Activated CD8-positive, alpha-beta memory T cell treated with anti-CD3 and anti-CD28 coated beads, Interleukin-2, amount 50 U/mL, for 1 hour (primary cell): Measurements from ENCODE around the gene NTRK2.

Source experiments
- DNase-seq: peaks from one replicate; pipeline ENCODE4 v3.0.0-alpha.2; 2020; ENCODE audit errors: extremely low read depth

The NTRK2 gene

GRCh38 chr9:84971571-84971970, 302.0 kb downstream of the NTRK2 start:
- no peak for DNase-seq

DNA sequence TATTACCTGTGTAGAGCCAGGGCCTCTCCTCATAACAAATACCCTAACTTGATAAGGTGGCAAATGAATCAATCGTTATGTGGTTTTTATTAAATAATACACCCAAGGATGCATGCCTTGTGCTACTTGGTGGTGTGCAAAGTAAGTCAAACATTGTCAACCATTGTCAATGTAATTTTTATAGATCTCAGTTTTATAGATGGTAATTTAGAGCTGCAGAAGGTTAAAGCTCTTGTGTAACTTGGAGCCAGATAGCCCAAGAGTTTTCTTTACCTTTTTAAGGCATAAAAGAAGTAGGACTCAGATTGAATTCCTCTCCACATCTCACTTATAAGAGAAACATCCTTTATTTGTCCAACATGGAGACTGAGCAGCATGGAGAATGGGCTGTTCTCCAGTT, 304.7 kb downstream of the NTRK2 start:
- no peak for DNase-seq

GRCh38 chr9:84974855-84975254, 305.3 kb downstream of the NTRK2 start:
- no peak for DNase-seq

DNA sequence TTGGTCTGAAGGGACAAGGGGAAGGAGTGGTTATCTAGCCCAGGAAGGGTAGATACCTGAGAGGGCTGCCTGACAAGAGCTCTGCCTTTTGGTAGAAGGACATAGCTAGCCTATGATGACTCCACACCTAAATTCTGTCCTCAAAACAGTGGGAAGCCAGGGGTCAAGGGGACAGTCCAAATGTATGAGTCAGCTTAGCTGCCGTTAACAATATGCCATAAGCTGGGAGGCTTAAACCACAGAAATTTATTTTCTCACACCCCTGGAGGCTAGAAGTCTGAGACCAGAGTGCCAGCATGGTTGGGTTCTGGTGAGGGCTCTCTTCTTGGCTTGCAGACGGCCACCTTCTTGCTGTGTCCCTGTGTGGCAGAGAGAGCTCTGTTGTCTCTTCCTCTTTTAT, 306.4 kb downstream of the NTRK2 start:
- DNase-seq = no peak

DNA sequence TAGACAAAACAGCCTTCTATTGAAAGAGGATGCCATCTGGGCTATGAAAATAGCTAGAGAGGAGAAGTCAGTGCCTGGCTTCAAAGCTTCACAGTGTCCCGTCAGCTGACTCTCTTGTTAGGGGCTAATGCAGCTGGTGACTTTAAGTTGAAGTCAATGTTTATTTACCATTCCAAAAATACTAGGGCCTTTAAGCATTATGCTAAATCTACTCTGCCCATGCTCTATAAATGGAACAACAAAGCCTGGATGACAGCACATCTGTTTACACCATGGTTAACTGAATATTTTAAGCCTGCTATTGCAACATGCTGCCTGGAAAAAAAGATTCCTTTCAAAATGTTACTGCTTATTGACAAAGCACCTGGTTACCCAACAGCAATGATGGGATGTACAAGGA, 309.1 kb downstream of the NTRK2 start:
- DNase-seq = no peak

- no peak for DNase-seq
Observed at GRCh38 chr9:84983749-84984148, 314.2 kb downstream of the NTRK2 start.

DNA sequence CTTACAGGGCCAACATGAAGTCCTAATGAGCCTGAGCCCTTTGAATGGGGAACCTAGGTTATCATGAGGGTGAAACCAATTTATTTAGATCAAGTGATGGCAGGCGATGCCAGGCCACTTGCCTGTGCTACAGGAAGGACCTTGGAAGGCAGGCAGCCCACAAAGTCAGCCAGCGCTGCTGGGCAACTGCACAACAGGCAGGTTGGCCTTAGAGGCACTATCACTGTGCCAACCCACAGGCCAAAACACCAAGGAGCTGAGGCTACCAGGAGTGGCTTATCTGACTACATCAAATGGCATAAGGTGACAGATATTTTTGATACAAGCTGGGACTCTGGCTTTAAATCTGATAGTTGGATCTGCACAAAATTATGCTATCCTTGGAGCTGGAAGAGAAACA, 319.1 kb downstream of the NTRK2 start:
- DNase-seq = no peak

DNA sequence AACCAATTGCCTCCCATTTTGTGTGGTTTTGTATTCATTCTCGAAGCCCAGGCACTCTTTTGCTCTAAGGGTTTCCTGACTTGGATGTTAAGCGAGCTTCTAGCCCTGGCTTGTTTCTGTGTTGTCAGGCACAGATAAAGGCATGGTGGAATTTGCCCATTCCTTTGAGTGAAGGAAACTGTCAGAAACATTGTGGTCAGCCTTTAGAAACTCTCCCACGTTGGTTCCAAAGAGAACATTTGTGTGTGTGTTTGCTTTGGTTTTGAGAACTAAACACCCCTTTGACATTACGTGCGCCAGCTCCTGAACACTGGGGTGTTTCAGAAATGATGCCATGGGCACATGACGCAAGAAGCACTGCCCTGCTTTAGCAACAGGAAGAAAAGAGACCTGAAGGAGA, 320.9 kb downstream of the NTRK2 start:
- DNase-seq = no peak

DNA sequence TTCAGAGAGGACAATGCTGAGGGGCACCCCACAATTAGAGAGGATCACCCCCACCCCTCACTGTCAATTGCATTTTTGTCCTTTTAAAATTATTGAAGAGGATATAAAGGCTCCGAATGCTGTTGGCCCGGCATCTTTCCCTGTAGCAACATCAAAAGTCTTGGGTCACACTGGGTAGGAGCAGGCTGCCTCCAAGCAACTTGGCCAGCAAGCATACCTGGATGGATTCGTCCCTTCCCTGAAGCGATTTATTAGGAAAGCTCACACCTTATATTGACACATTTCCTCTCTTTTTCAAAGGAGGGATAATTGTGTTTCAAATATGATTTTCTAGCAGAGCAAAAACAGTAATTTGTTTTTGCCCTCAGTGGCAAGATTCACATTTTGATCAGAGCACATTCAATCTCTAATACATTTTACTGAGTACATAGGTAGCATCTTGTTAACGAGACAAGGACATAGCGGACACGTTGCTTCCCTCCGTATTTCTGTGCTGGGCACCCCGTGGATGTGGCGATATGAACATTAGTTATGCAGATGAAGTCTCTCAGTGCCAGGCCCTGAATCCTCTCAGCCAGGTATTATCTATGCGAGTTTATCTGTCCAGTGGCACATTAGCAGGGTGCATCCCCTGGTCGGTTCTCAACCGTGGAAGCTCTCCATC, 321.5 kb downstream of the NTRK2 start:
- DNase-seq = no peak

- DNase-seq = no peak
Observed at GRCh38 chr9:84991514-84991870, 322.0 kb downstream of the NTRK2 start.

DNA sequence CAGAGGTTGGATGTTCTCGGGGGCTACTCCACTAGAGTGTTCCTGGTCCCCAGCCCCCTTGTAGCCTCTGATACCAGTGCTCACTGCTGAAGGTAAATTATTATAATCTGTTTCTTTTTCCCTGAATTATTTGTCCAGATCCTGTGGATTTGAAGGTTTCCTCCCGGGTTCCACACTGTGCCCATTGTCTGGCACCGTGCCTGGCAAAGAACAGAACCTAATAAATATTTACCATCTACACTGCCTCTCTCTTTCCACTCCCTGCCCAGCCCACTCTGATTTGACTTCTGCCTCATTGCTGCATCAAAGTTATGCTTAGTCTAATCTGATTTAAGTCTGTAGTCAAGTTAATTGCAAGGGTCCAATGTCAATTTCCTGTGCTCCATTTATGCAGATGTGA, 322.9 kb downstream of the NTRK2 start:
- no peak for DNase-seq

DNA sequence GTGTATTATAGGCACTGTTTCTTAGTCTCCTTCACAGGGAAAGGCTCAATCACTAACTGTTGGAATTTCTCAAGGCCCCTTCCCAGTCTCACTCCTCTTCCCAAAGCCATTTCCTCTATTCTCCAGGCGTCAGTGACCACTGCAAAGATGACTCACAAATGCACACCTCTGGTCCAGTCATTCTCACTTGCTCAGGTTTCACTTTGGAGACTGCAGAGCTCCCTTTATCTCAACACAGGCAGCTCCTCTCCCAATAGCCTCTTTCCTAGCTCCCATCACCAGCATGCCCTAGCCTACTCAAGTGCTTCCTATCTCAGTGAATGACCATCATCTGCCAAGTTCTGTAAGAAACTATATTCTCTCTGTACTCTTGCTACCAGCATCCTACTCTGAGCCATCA, 323.6 kb downstream of the NTRK2 start:
- DNase-seq = no peak

- DNase-seq = no peak
Observed at GRCh38 chr9:84996029-84996428, 326.5 kb downstream of the NTRK2 start.

DNA sequence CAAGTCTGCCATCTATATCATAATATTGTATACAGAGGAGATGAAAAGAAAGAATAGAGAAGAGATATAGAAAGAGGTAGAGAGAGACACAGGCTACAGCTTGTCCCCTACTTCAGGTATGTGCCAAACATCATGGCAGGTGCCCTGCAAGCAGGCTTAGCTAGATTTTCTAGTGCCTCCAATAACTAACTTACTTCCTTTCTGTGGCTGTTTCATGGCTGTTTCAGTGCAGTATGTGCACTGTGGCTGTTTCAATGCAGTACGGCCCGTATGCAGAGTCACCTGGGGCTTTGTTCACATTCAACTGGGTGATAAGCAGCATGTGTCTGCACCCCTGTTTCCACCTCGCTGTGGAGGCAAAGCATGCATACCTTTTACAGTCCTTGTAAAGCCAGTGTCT, 327.2 kb downstream of the NTRK2 start:
- no peak for DNase-seq

- DNase-seq = no peak
Observed at GRCh38 chr9:84997472-84997871, 327.9 kb downstream of the NTRK2 start.

DNA sequence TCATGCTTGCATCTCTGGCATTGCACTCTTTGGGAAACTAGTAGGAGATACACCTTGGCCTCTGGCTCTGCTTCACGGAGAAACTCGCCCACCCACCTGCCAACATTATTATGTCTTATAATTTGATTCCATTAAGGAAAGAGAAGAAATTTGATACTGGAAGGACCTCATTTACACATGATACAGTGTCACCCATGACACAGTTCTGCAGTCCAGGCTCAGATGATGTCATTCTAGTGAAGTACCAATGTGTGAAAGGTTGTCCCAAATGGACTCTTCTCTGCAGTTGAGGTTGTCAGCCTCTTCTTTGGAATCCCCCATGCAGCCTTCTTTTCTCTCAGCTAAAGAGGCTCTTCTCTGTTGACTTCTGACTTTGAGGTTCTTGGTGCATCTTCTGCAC, 329.1 kb downstream of the NTRK2 start:
- DNase-seq = no peak

DNA sequence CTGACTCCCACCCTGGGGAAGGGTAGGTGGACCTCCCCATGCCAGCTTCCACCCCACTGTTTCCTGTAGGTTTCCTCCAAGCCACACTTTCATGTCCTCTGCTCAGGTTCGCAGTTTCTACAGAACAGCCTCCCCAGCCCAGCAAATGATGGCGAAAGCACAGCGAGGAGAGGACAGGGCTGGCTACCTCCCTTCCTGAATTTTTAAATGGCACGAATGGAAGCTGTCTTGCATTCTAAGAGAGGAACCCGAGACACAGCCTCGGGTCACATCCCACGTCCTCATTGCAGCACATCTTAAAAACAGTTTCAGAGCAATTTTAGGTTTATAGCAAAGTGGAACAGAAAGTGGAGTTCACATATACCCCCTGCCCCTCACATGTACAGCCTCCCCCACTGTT, 330.3 kb downstream of the NTRK2 start:
- DNase-seq = no peak

- no peak for DNase-seq
Observed at GRCh38 chr9:85001925-85002324, 332.4 kb downstream of the NTRK2 start.

DNA sequence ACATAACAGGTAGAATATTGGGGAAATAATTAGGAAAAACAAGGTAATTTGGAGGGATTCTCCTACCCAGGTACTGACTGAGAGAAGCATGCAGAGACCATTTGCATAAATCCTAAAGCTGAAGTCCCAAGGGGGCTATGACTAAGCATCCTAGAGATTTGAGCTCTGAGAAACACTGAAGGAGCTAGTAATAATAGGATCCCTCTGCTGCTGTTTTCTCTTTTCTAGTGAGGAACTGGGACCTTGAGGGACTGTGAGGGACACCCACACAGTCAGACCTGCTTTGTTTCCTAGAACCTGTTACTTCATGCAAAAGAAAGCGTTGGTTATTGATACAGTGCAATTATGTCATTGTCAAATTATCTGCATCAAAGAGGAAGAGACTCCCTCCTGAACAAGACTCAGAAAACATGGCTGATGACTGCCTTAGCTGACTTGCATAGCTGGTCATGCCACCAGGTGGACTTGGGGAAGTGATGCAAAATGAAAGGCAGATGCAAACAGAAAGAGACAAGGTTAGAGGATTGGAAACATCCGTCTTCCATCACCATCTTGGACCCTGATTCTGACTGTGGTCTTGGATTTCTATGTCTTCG, 335.4 kb downstream of the NTRK2 start:
- no peak for DNase-seq

DNA sequence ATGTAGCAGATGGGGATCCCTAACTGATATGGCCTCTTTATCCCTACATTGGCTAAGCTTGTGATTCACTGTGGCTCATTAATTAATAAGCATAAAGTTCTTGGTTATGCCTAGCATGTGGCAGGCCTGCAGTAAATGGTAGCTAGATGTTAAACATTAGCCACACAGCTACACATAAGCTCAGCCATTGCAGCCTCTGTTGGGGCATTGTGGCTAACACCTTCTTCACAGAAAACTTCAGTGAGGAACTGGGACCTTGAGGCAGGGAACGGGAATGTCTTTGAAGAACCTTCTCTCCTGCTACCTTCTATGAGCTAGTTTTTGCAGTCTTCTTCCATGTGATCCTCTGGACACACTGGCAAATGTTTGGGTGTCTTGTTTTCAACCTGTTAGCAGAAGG, 338.2 kb downstream of the NTRK2 start:
- no peak for DNase-seq

DNA sequence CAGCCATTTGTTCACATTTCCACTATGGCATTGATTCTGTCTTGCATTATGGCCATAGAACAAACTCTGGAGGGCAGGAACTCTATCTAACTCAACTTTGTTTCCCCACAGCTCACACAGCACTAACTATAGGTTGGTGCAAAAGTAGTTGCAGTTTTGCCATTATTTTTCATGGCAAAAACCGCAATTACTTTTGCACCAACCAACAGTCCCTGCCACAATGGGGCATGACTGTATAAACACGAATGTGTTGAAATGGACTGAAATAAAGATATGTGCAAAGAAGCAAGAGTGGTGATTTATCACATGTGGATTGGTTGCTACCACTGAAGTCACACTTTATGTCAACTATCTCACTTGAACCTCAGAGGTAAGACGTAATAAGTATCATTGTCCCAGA, 338.7 kb downstream of the NTRK2 start:
- DNase-seq = no peak

GRCh38 chr9:85009251-85009650, 339.7 kb downstream of the NTRK2 start:
- DNase-seq = no peak

DNA sequence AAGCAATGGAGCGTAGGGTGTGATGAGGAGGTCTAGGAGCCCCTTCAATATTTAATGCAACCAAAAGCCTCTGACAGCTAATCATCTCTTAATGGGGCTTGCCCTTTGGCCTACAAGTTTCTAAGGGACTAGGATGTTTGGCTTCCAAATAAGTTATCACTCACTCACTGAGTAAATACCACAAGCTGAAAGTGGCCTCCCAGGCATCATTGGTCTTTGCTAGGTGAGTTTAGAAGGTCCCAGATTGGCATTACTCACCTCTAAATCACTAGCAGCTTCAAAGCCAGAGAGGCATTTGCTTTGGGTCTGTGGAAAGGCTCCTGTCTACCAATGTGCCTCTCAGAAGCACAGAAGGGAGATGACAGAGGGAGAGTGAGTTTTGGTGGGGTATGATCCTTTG, 344.2 kb downstream of the NTRK2 start:
- DNase-seq = no peak

DNA sequence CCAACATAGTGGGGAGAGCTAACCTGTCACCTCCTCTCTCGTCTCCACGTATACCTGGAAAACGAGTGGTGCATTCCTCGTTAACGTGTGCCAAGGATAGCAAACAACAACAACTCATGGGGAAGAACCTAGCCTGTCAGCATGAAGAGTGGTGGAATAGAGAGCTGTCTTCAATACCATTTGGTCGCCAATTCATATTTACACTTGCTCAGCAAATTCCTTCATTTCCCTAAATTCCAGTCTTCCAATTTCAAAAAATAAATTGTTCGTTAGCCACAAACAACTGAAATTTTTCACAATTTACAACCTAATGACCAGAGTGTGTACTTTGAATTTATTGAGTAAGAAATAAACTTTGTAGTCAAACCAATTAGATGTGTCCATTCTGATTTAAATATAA, 344.8 kb downstream of the NTRK2 start:
- no peak for DNase-seq
